ENCODE data around the gene PCNP. TPM values are rescaled to one million over a fixed set of nuclear protein-coding genes. Genes with fewer than 3 reads are reported as not detected.

PCNP gene
- total and polyA plus RNA-seq, 2 donors (not counting 3 experiments of a cell fraction or from before 2014, with no cell fraction given), result 22.7 to 137 TPM

DNA sequence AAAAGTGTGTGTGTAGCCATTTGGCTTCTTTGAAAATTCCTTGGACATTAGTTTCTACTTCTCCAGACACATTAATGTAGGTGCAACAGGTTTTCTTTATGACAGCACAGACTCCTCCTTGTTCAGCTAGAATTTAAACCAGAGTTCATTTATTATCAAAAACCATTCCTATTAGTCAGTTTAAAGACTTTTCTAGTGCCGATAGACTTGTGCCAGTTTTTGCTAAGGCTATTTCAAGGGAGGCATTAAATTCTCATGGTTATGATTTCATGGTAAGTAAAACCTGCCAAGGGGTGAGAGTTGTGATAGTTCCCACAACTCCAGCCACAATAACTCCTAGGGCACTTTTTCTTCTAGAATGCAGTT, 40.4 kb upstream of the PCNP start:
- TF ChIP-seq FOS (IDR thresholded peaks at IDR 0.05; ENCODE audit: borderline replicate concordance, insufficient read depth, low read length) (no peak), CTCF (IDR thresholded peaks at IDR 0.05; ENCODE audit: extremely low read depth in 1 of 2, insufficient read depth in 1 of 2, low read depth in 1 of 2, low read length in 2 of 2) (no peak)
- dilution Hi-C loops (cut with MboI; ENCODE audit: extremely low pct_ligation_motif_present, low sequenced_read_pairs), result no loop called here
- DNase-seq (ENCODE audit: low read depth, low spot score) (no peak), FAIRE-seq (no peak)
- H2AFZ ChIP-seq (ENCODE audit: low read depth, low read length), result no peak overlapping the region
- no peaks in the 10 kb centered on the region for H3K79me2 ChIP-seq (ENCODE audit: control insufficient read depth, insufficient read depth, low read length)
- BruUV-seq (replicated peaks), result no TSS peak
- H3K27me3 ChIP-seq (ENCODE audit: control insufficient read depth in 2 of 2, insufficient read depth in 2 of 2, low read length in 2 of 2), result no peaks in the 10 kb centered on the region
- no peak overlapping the region for H3K27ac ChIP-seq (ENCODE audit: insufficient read depth, low read depth, low read length)
- H3K9me3 ChIP-seq (replicated peaks; ENCODE audit: control insufficient read depth, insufficient read depth, low read length), result no peaks in the 10 kb centered on the region
- POLR2A ChIA-PET, result no interaction called here
- H3K9me1 ChIP-seq (replicated peaks; ENCODE audit: control insufficient read depth, extremely low read depth, insufficient read depth, low read length), result no peaks in the 10 kb centered on the region
- no peak overlapping the region for H3K4me2 ChIP-seq (ENCODE audit: insufficient read depth, low read length)
- CTCF ChIA-PET, result no interaction called here
- no peak overlapping the region for H3K4me3 ChIP-seq (replicated peaks in 1 of 3; ENCODE audit: insufficient read depth in 1 of 3, low read depth in 1 of 3, low read length in 3 of 3)
- H3K4me1 ChIP-seq (ENCODE audit: control insufficient read depth, extremely low read depth, insufficient read depth, low read length), result peaks cover 32% of the 10 kb centered on the region
- no peaks in the 10 kb centered on the region for H4K20me1 ChIP-seq (replicated peaks; ENCODE audit: control insufficient read depth, extremely low read depth, insufficient read depth, low read length)
- H3K9ac ChIP-seq (replicated peaks; ENCODE audit: extremely low read depth, insufficient read depth, low read length), result no peak overlapping the region
- intact Hi-C loops (cut with micrococcal nuclease), result loop anchor here (1.0 kb wide), 1 partner anchor 12 kb away; no protein-coding TSS in a partner anchor
- no peaks in the 10 kb centered on the region for H3K36me3 ChIP-seq (ENCODE audit: control insufficient read depth in 2 of 2, extremely low read depth in 1 of 2, insufficient read depth in 2 of 2, low read length in 2 of 2)

DNA sequence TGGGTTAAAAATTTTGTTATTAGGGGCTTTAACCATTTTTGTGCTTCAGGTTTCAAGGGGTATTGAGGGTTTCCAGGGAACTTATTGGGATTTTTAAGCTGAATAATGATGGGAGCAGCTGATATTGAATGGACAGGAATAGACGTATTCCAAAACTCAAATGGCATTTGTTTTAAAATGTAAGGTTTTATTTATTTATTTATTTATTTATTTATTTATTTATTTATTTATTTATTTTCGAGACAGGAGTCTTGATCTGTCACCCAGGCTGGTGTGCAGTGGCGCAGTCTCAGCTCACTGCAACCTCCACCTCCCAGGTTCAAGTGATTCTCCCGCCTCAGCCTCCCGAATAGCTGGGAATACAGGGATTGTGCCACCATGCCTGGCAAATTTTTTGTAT, 38.8 kb upstream of the PCNP start:
- TF ChIP-seq, protein P1, sequence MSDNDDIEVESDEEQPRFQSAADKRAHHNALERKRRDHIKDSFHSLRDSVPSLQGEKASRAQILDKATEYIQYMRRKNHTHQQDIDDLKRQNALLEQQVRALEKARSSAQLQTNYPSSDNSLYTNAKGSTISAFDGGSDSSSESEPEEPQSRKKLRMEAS (IDR thresholded peaks at IDR 0.05; ENCODE audit: insufficient read depth, insufficient read length), result no peak
- TF ChIP-seq MYC (IDR thresholded peaks at IDR 0.05; ENCODE audit: low read depth, low read length) (no peak), EZH2 (IDR thresholded peaks at IDR 0.05; ENCODE audit: borderline replicate concordance, low read depth, low read length, severe bottlenecking) (no peak), POLR2A (IDR thresholded peaks at IDR 0.05; ENCODE audit: low read depth, low read length) (no peak), POLR2AphosphoS5 (IDR thresholded peaks at IDR 0.05; ENCODE audit: insufficient read depth, low read depth, low read length) (no peak), FOS (IDR thresholded peaks at IDR 0.05; ENCODE audit: borderline replicate concordance, insufficient read depth, low read length) (no peak), JUN (IDR thresholded peaks at IDR 0.05; ENCODE audit: borderline replicate concordance, insufficient read depth, insufficient read length, low read depth) (no peak), CTCF (IDR thresholded peaks at IDR 0.05; ENCODE audit: extremely low read depth in 1 of 2, insufficient read depth in 1 of 2, low read depth in 1 of 2, low read length in 2 of 2) (no peak), GATA2 (IDR thresholded peaks at IDR 0.05; ENCODE audit: insufficient read depth, insufficient read length, low read depth, low read length) (no peak)
- H4K20me1 ChIP-seq (replicated peaks; ENCODE audit: control insufficient read depth, extremely low read depth, insufficient read depth, low read length), result no peaks in the 10 kb centered on the region
- peaks cover 32% of the 10 kb centered on the region for H3K4me1 ChIP-seq (ENCODE audit: control insufficient read depth, extremely low read depth, insufficient read depth, low read length)
- FAIRE-seq (no peak), DNase-seq (ENCODE audit: low read depth, low spot score) (no peak)
- intact Hi-C loops (cut with micrococcal nuclease) (no loop called here), dilution Hi-C loops (cut with MboI; ENCODE audit: extremely low pct_ligation_motif_present, low sequenced_read_pairs) (no loop called here)
- H3K4me2 ChIP-seq (ENCODE audit: insufficient read depth, low read length), result no peak overlapping the region
- no peaks in the 10 kb centered on the region for H3K36me3 ChIP-seq (ENCODE audit: control insufficient read depth in 2 of 2, extremely low read depth in 1 of 2, insufficient read depth in 2 of 2, low read length in 2 of 2)
- no peak overlapping the region for H3K4me3 ChIP-seq (replicated peaks in 1 of 3; ENCODE audit: insufficient read depth in 1 of 3, low read depth in 1 of 3, low read length in 3 of 3)
- H3K27ac ChIP-seq (ENCODE audit: insufficient read depth, low read depth, low read length), result no peak overlapping the region
- no peaks in the 10 kb centered on the region for H3K9me3 ChIP-seq (replicated peaks; ENCODE audit: control insufficient read depth, insufficient read depth, low read length)
- no peaks in the 10 kb centered on the region for H3K9me1 ChIP-seq (replicated peaks; ENCODE audit: control insufficient read depth, extremely low read depth, insufficient read depth, low read length)
- no peaks in the 10 kb centered on the region for H3K27me3 ChIP-seq (ENCODE audit: control insufficient read depth in 2 of 2, insufficient read depth in 2 of 2, low read length in 2 of 2)
- no TSS peak for BruUV-seq (replicated peaks)
- H3K79me2 ChIP-seq (ENCODE audit: control insufficient read depth, insufficient read depth, low read length), result no peaks in the 10 kb centered on the region
- H2AFZ ChIP-seq (ENCODE audit: low read depth, low read length), result no peak overlapping the region
- CTCF ChIA-PET, result interaction anchor here (1.4 to 1.6 kb wide), 2 partner anchors 27 to 39 kb away, joined by 3 read pairs; partner anchors contain the start of genes PCNP and TRMT10C
- POLR2A ChIA-PET, result no interaction called here
- H3K9ac ChIP-seq (replicated peaks; ENCODE audit: extremely low read depth, insufficient read depth, low read length), result no peak overlapping the region
